Measurements from ENCODE around the gene CFAP298.
"Not testable (repeated sequence)": the region's sequence is repeated elsewhere in the genome, so short reads cannot be mapped to it uniquely, and the experiment has no call there.

CFAP298 gene

DNA sequence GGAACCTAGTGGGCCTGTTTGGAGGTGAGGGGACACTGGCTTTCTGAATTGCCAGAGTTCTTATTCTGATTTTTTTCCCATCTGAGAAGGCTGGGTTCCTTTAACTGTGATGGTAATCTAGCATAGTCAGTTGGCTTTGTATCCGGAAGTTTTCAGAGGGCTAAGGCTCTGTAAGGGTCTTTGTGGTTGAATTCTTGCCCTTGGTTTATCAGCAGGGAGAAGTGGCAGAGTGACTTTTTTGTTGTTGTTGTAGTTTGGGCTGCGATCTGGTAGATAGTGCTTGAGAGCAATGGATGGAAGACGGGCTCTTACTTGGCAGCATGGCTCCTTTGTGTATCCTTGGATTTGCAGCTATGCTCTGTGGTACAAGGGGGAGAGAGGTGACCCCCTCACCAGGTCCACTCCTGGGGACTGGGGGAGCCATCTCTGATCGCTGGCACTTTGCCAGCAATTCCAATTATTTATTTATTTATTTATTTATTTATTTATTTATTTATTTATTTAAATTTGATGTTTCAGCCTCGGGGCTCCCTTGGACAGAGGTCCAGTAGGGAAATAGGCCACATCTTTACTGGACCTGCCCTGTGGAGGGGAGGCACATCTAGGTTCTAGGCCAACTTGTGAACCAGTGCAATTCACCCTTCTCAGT is 45.3 kb downstream of the CFAP298 start:
- no peak for DNase-seq (ENCODE audit: low read depth in 2 of 2)

GRCh38 chr21:32565856-32566465 is 46.2 kb downstream of the CFAP298 start:
- DNase-seq (ENCODE audit: low read depth in 2 of 2), result no peak

DNA sequence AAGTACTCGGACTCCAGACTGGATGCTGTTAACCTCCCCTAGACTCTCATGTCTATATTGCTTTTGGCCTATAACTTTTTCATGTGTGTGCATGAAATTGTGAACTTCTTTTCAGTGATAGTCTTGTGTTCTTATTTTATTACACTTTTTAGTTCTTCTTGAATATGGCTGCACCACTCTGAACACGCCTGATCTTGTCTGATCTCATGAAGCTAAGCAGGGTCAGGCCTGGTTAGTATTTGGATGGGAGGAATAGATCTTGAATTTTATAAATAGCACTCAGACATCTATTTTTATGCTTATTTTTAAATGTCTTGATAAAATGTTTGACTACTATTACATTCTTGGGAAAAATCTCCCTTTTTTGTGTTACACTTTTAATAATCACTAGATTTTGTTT is 49.3 kb downstream of the CFAP298 start:
- DNase-seq (ENCODE audit: low read depth in 2 of 2), result no peak

DNA sequence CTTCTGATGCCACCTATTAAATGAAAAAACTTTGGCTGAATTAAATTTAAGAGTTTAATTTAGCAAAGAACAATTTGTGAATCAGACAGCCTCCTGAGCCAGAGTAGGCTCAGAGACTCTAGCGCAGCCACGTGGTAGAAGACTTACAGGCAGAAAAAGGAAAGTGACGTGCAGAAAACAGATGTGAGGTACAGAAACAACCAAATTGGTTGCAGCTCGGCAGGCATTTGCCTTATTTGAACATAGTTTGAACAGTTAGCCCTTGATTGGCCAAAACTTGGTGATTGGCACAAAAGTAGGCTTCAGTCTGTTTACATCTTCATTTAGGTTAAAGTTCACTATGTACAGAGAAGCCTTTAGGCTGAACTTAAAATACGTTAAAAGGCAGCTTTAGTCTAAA is 49.8 kb downstream of the CFAP298 start:
- DNase-seq (ENCODE audit: low read depth in 2 of 2), result no peak

DNA sequence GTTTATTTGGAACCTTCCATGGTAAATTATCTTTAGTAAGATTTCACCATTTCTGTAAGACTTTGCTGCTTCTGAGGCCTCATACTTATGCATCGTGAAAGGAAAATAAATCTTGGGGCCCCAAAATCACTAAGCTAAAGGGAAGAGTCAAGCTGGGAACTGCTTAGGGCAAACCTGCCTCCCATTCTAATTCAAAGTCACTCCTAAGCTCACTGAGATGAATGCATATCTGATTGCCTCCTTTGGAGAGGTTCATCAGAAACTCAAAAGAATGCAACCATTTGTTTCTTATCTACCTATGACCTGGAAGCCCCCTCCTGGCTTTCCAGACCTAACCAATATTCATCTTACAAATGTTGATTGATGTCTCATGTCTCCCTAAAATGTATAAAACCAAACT is 50.7 kb downstream of the CFAP298 start:
- DNase-seq (ENCODE audit: low read depth in 2 of 2), result not testable (repeated sequence)

DNA sequence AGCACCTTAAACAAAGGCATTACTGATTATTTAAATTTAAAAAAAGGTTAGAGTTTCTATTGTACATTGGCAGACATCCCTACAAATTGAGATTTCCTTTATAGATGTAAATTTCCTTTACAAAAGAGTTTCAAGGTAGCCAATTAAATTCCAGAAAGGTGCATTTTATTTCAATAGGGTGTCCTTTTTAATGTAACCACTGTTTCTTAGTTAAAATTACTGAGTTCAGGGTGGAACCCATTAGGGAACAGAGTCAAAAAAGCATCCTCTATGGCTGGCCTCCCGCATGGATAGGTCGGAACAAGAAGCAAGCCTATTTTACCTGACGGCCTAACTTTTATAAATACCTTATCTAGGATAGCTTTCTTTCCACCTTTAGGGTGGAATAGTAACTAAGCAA is 51.3 kb downstream of the CFAP298 start:
- no peak for DNase-seq (ENCODE audit: low read depth in 2 of 2)

DNA sequence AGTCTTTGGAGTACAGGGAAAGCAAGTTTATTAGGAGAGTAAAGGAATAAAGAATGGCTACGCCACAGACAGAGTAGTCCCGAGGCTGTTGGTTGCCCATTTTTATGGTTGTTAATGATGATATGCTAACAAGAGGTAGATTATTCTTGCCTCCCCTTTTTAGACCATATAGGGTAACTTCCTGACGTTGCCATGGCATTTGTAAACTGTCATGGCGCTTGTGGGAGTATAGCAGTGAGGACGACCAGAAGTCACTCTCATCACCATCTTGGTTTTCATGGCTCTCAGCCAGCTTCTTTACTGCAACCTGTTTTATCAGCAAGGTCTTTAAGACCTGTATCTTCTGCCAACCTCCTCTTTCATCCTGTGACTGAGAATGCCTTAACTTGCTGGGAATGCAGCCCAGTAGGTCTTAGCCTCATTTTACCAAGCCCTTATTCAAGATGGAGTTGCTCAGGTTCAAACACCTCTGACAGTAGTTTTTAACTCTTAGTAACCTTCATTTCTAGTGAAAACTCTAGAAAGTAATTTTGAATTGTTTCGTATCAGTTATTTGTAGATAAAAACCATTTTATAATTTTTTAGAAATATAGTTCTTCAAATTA is 53.1 kb downstream of the CFAP298 start:
- no peak for DNase-seq (ENCODE audit: low read depth in 2 of 2)

DNA sequence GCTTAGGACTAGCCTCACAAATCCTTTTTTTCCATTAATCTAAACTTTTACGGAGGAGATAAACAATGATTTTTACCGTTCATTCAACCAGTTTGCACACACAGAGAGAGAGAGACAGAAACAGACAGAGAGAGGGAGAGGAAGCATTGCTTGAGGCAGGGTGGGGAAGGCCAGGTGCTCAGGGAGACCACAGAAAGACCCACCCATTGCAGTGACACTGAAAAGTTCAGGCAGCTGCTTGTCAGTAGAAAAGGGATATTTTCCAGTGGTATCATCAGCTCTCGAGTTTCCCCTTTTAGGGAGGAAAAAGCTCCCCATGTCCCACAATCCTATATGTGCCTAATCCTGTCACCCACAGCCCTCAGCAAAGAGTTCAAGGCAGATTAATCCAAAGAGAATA is 54.1 kb downstream of the CFAP298 start:
- no peak for DNase-seq (ENCODE audit: low read depth in 2 of 2)

GRCh38 chr21:32554832-32555638 is 57.1 kb downstream of the CFAP298 start:
- no peak for DNase-seq (ENCODE audit: low read depth in 2 of 2)

DNA sequence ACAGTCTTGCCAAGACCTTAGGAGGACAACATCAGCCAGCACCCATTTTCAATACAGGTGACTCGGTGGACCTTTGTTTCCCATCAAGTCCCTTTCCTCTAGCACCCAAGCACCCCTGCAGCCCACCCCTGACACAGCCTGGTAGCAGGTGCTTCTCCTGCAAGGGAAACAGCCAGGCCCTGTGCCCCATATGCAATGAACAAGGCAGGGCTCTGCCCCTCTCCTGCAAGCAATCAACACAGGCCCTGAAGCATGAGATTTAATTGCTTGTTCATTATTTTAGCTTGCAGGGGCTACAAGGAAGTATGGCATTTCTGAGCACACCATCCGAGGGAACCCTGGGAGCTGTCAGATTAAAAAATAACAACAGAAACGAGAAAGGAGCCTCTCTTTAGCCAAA is 62.3 kb downstream of the CFAP298 start:
- no peak for DNase-seq (ENCODE audit: low read depth in 2 of 2)

DNA sequence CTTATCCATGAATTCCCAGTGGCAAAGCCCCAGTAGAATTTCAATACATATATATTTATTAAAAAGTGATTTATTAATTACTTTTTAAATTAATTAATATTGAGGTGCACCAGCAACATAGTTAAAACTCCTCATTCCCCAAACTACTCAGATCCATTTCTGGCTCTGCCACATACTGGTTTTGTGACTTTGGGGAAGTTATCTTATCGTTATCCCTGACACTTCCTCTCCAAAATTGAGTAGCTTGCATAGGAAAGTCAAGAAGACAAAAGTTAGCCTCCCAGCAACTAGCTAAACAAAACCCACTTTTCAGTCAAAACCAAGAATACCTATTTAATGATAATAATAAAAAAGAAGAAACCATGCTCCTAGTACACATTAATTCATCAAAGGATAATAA is 62.7 kb downstream of the CFAP298 start:
- DNase-seq (ENCODE audit: low read depth in 2 of 2), result no peak
